Stimulated activated CD8-positive, alpha-beta memory T cell treated with anti-CD3 and anti-CD28 coated beads, Interleukin-4, amount 100 ng/mL, for 1 hour (primary cell): Measurements from ENCODE around the gene CUL4A.

Experiments used
- DNase-seq, 2 donors: peaks; one replicate each; pipeline ENCODE4 v3.0.0-alpha.2; 2020; ENCODE audit warnings: low read depth in 2 of 2, low spot score in 1 of 2

CUL4A gene

DNA sequence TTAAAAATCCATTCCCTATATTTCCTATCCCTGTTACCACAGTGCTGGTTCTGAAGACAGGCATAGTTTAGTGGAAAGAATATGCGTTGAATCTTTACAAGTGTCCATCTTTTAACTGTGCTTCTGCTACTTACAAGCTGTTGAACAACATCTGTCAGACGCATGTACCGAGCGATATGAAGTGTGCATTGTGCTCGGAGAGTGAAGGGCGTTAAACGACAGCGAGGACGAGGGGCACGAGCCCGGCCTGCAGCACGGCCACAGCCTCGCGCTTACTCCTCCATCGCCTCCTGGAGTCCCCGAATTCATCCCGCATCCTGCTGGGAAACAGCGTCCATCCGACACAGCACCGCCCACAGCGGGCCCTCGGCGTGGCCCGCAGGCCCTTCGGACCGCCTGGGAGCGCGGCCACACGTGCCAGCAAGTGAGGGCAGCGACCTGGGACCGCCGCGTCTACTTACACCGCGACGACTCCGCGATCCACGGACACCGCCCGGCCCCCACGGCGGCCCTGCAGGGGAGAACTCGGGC lies 1.5 kb upstream of the CUL4A start:
- DNase-seq = no peak

DNA sequence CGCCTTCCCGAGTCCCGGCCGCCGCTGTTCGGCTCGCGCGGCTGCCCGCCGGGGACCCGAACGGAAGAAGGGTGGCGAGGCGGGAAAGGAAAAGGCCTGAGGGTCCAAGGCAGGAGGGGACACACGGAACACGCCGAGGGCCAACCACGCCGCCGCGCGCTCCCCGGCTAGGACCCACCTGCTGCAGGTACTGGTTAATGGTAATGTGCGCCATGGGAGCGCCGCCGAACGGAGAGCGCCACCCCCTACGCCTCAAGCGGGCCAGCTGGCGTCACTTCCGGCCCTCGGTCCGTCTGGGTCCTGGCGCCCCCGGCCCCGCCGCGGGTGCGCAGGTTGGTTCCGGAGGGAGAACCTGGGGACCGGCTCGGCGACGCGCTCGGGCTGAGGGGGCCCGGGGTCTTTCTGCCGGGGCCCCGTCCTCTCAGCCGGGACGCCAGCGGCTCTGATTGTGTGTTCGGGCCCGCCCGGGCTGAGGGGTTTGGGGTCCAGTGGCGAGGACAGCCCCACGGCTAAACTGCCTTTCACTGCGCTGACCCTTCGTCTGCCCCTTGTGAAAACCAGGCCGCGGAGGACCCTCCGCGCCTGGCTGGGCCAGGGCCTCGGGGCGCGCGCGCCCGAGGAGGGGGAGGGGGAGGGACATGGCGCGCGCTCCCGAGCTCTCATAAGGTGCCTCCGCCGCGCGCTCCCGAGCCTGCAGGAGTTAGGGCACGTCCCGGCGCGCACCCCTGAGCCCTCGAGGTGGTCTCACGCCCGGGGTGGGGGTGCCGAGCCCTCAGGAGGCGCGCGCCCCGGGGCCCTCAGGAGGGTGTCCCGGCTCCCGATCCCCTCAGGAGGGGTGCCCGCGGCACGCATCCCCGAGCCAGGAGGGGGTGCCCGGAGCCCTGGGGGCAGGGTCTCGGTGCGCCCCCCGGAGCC lies 735 bp upstream of the CUL4A start, which contains the start of gene PCID2:
PCID2 (minus strand) TSS at position 249 of the 915 bp plus-strand sequence; CDS start at position 214, 35 bp downstream.
- DNase-seq = peak; percentile 75 to 80

DNA sequence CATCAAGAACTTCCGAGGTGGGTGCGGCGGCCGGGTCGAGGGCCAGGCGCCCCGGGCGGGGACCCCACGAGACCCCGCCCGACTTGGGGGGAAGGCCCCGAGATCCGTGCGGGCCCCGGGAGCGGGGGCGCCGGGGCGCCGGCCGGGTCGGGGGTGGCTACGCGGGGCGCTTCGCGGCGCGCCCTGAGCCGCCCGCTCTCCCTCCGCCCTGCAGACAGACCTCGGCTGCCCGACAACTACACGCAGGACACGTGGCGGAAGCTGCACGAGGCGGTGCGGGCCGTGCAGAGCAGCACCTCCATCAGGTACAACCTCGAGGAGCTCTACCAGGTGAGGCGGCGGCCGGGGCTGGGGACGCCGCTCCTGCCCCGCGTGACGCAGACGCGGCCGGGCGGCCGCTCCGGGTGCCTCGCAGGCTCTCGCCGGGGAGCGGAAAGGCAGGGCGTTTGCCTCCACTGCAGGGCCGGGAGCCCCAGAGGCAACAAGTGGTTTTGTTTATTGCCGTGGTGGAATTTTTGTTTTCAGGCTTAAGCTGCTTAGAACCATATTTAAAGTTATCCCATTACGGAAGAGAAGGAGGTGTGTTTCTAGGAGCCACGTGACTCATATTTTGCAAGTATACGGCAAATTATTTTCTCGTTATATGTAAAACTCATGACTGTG lies 477 bp downstream of the CUL4A start:
- peak in 1 of 2 donors; percentile 43 for DNase-seq

- DNase-seq = no peak
Observed at GRCh38 chr13:113210833-113211232, 1.4 kb downstream of the CUL4A start.

- DNase-seq = no peak
Observed at GRCh38 chr13:113211774-113212173, 2.4 kb downstream of the CUL4A start.

DNA sequence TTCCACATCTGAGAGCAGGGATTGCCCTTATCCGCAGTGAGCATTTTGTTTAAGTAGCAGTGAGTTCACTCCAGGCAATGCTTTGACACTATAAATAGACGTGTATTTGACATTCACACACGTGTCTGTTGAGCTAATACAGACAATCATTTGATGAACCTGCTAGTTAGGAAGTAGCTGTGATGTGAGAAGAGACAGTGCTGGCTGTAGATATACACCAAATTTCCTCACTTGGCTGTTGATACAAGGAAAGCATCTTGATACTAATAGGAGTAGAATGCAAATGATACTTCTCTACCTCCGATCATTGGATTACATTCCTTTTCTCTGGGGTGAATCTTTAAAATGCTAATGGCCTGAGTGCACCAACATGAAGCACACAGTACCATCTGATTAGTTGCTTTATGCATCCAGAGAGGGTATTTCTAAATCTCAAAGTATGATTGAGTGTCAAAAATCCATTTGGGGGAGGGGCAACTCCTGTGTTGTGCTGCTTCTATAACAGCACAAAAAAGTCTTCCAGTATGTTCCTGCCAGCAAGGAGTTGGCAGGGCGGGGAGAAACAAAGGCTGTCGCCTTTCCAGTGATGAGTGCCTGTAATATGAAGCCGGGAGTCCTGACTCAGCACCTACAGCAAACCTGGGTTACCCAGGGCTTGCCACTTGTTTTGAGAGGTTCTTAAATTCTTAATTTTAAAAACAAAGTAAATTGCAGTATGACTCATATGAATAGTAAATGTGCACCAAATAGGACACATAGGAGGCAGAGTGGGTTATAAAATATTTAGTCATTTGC lies 7.0 kb downstream of the CUL4A start:
- DNase-seq = no peak

GRCh38 chr13:113218586-113218985 lies 9.2 kb downstream of the CUL4A start:
- DNase-seq = no peak

- DNase-seq = no peak
Observed at GRCh38 chr13:113219256-113219940, 10.0 kb downstream of the CUL4A start.

GRCh38 chr13:113220141-113220598 lies 10.8 kb downstream of the CUL4A start:
- no peak for DNase-seq

DNA sequence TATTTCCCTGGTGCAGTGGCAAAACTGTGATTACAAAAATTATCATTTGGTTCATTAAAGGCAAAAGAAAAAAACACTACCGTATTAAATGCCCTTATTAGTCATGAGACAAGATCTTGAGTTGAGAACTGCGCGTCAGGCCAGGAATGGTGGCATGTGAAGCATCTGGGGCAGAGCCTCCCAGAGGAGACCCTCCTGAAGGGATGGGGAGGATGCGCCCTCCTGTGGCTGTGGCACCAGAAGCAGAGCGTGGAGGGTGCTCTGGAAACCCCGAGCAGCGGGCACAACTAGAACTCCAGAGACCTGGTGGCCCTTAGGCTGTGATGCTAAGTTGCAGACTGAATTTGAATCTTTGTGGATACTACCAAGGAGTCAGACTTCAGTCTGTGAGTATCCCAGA lies 11.5 kb downstream of the CUL4A start:
- DNase-seq = no peak

GRCh38 chr13:113223070-113223469 lies 13.7 kb downstream of the CUL4A start:
- DNase-seq = no peak

- no peak for DNase-seq
Observed at GRCh38 chr13:113224486-113224885, 15.1 kb downstream of the CUL4A start.

- no peak for DNase-seq
Observed at GRCh38 chr13:113225515-113225914, 16.1 kb downstream of the CUL4A start.

DNA sequence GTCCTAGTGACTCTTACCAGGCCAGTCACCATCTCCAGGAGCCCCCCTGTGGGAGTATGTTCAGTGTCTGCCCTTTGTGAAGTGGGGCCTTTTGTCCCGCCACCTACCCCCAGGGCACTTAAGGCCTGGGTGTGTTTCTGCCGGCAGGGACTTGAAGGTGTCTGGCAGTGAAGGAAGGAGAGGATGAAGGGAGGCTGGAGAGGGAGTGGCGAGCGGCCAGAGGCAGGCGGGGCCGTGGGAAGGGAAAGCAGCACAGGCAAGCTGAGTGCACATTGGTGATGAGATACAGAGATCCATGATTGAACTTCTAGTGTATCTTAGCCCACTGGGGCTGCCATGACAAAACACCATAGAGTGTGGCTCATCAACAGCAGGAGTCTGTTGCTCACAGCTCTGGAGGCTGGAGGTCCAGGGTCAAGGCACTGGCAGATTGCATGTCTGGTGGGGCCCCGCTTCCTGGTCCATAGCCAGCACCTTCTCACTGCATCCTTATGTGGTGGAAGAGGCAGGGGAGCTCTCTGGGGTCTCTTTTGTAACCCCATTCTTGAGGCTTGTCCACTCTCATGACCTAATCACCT lies 17.5 kb downstream of the CUL4A start:
- DNase-seq = no peak

DNA sequence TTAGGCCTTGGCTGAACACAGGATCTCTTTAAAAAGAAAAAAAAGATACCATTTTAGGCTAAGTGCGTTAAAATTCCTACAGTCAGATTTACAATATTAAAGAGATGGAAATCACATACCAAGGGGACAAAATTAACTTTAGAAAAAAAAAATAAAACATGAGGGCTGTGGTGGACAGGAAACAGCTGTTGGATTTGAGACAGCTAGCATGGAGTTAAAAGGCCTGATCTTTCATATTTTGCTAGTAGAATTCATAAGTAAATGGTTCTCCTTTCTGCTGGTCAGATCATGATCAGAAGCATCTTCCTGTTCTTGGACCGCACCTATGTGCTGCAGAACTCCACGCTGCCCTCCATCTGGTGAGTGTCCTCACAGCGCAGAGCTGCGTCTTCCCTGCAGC lies 19.7 kb downstream of the CUL4A start:
- DNase-seq = no peak

DNA sequence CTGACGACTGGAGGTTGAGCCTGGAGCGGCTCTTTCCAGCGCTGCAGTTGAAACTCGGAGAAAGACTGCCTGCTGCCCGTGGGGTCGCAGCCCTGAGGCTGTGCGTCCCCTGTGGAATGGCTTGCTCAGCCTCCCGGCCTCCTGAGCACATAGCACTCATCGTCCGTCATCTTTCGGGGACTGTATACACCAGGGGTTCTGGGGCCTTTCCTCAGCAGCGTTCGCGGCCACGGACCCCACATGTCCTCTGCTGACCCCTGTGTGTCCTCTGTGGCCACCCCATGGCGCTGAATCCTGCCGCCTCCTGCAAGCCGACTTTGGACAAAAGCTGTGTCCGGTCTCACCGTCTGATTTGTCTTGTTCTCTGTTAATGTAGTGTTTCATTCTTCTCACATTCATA lies 20.4 kb downstream of the CUL4A start:
- no peak for DNase-seq

DNA sequence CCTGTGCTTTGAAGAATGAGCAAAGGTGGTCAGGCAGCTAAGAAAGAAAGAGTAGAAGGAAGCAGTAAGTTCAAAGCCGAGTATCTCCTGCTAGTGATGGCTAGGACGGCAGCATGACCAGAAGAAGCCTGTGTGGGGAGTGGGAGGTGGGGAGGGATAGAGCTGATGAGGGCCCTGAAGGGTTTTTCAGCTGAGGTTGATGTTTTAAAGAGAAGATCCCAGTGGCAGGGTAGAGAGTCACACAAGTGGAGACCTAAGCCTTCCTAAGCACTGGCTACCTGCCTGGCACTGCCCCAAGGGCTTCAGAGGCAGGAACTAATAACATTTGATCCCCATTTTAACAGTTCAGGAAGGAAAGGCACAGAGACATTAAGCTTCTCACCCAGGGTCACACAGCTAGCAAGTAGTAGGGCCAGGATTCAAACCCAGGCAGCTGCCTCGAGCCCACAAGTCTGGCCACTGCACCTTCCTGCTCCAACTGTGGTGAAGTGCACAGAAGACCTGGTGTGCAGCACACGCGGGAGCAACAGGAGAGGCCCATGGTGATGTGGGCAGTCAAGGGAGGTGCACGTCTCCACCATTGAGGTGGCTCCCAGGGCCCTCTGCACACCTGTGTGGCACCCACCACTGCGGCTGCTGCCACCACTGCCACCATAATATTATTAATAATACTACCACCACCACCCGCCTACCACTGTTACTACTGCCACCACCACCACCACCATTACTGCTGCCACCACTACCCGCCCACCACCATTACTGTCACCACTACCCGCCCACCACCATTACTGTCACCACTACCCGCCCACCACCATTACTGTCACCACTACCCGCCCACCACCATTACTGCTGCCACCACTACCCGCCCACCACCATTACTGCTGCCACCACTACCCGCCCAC lies 22.1 kb downstream of the CUL4A start:
- no peak for DNase-seq

DNA sequence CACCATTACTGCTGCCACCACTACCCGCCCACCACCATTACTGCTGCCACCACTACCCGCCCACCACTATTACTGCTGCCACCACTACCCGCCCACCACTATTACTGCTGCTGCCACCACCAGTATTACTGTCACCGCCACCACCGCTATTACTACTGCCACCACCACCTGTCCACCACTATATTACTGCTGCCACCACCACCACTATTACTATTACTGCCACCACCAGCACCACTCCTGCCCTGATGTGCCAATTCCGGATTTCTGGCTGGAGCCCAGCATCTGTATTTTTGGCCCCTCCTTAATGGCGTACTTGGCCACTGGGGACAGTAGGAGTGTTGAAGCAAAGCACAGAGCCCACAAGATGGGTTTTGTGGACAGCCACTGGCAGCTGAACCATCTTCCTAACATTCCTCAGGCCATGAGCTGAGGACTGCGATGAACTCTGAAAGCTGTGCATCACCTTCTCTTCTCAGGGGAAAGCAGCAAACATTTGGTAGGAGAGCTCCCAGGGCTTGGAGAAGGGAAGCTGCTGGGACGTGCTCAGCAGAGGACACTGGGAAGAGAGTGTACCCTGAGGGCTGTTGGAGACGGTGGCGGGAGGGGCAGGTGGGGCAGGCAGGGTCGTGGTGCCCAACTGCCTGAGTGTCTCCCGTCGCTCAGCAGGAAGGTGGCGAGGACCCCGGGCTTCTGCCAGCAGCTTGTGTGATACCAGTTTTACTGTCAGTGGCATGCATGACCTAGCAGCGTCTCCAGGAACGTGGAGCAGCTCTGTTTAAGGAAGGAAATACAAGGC lies 23.0 kb downstream of the CUL4A start:
- no peak for DNase-seq
